HCT116 (cell line): ENCODE measurements around the gene MROH7. TPM values are rescaled to one million over a fixed set of nuclear protein-coding genes. Genes with fewer than 3 reads are reported as not detected.

Experiments used
- ATAC-seq: fragments of 200-7000 bp; cut with Tn5 transposase; 2 replicates; pipeline ENCODE4 v1.9.1; 2020; ENCODE audit warnings: mild to moderate bottlenecking, moderate library complexity
- BruUV-seq: library from RNA; stranded (reverse); fragments of 400-500 nt; replicated peaks from 2 replicates; lab custom pipeline; 2021; lab: Mats Ljungman, UMichigan
- CTCF ChIA-PET: fragments of 300-600 bp; sonication (Branson Sonifier 250); formaldehyde crosslinking; loops from one replicate; lab custom pipeline; 2021; ENCODE audit warnings: antibody characterized with exemption; lab: Charles Lee
- POLR2A ChIA-PET: fragments of 300-600, 350-600 bp; sonication (Branson Sonifier 250); formaldehyde crosslinking; loops from one replicate; lab custom pipeline; 2021; ENCODE audit warnings: antibody characterized with exemption; lab: Charles Lee
- RAD21 ChIA-PET, 2 experiments: fragments of 300-600 bp; sonication (Branson Sonifier 250); formaldehyde crosslinking; loops; one replicate each; lab custom pipeline; 2023; ENCODE audit warnings: low total read pairs in 2 of 2; ENCODE audit not compliant: uncharacterized antibody in 2 of 2, unreplicated experiment in 2 of 2, low non-redundant PET in 1 of 2; lab: Charles Lee
- DNase-seq: peaks from one replicate; pipeline ENCODE4 v3.0.0-alpha.2; 2010; ENCODE audit warnings: low read depth, low spot score
- H2AFZ ChIP-seq: fragments of 200-600 bp; shearing (Covaris generic), sonication (generic); 2 replicates; pipeline ENCODE4 v1.6.1; 2017; ENCODE audit warnings: low read depth, mixed run types, mixed read lengths, antibody characterized with exemption, low read length; ENCODE audit not compliant: poor library complexity, severe bottlenecking
- H3K27ac ChIP-seq: 2 replicates; pipeline ENCODE4 v1.5.1; 2012; ENCODE audit warnings: low read depth, low read length
- H3K27me3 ChIP-seq: fragments of 200-600 bp; sonication (generic); 2 replicates; pipeline ENCODE4 v1.6.1; 2016; ENCODE audit warnings: mixed run types, low read length, mixed read lengths; ENCODE audit not compliant: insufficient read depth
- H3K36me3 ChIP-seq, 2 experiments: fragments of 200-500 bp in 1 of 2; fragments of 200-600 bp in 1 of 2; sonication (Bioruptor generic) in 1 of 2; sonication (generic) in 1 of 2; 2 replicates each; pipeline versions ENCODE4 v1.5.1 to v1.6.1; 2014 to 2016; ENCODE audit warnings: low read length in 2 of 2, inconsistent platforms in 1 of 2, mixed read lengths in 1 of 2, mixed run types in 1 of 2; ENCODE audit not compliant: insufficient read depth in 2 of 2, control insufficient read depth in 1 of 2
- H3K4me1 ChIP-seq, 2 experiments: fragments of 200-600 bp in 1 of 2; sonication (generic) in 1 of 2; 2 replicates each; pipeline versions ENCODE4 v1.5.1 to v1.6.1; 2012 to 2017; ENCODE audit warnings: low read length in 2 of 2, inconsistent platforms in 1 of 2, mild to moderate bottlenecking in 1 of 2, mixed read lengths in 1 of 2, mixed run types in 1 of 2, moderate library complexity in 1 of 2; ENCODE audit not compliant: insufficient read depth in 2 of 2, control insufficient read depth in 1 of 2
- H3K4me2 ChIP-seq: fragments of 200-600 bp; sonication (generic); 2 replicates; pipeline ENCODE4 v1.6.1; 2017; ENCODE audit warnings: mixed run types, low read length, mixed read lengths
- H3K4me3 ChIP-seq, 2 experiments: fragments of 200-600 bp in 1 of 2; sonication (generic) in 1 of 2; replicated peaks in 1 of 2; 2 replicates each; pipeline ENCODE4 v1.5.1; 2011 to 2016; ENCODE audit warnings: low read length in 2 of 2, control low read depth in 1 of 2, low read depth in 1 of 2, mild to moderate bottlenecking in 1 of 2, mixed read lengths in 1 of 2, mixed run types in 1 of 2
- H3K79me2 ChIP-seq: fragments of 200-600 bp; sonication (generic); 2 replicates; pipeline ENCODE4 v1.6.1; 2017; ENCODE audit warnings: mild to moderate bottlenecking, mixed run types, low read length, moderate library complexity, mixed read lengths; ENCODE audit not compliant: insufficient read depth
- H3K9ac ChIP-seq: fragments of 200-600 bp; sonication (generic); 2 replicates; pipeline ENCODE4 v1.6.1; 2016; ENCODE audit warnings: low read length, mixed read lengths
- H3K9me2 ChIP-seq: fragments of 200-600 bp; sonication (generic), shearing (Covaris generic); 2 replicates; pipeline ENCODE4 v1.6.1; 2017; ENCODE audit warnings: mixed run types, mild to moderate bottlenecking, moderate library complexity; ENCODE audit not compliant: insufficient read depth
- H3K9me3 ChIP-seq, 2 experiments: fragments of 200-500 bp in 1 of 2; fragments of 200-600 bp in 1 of 2; sonication (Bioruptor generic) in 1 of 2; sonication (generic) in 1 of 2; 2 replicates each; pipeline ENCODE4 v1.6.1; 2014 to 2017; ENCODE audit warnings: low read length in 2 of 2, mixed read lengths in 2 of 2, inconsistent platforms in 1 of 2, low read depth in 1 of 2, mild to moderate bottlenecking in 1 of 2, mixed run types in 1 of 2, moderate library complexity in 1 of 2; ENCODE audit not compliant: control insufficient read depth in 1 of 2, insufficient read depth in 1 of 2
- H4K20me1 ChIP-seq: fragments of 200-600 bp; sonication (generic), shearing (Covaris generic); 2 replicates; pipeline ENCODE4 v1.6.1; 2017; ENCODE audit warnings: mixed run types, mild to moderate bottlenecking, moderate library complexity; ENCODE audit not compliant: insufficient read depth
- CBX3 ChIP-seq: IDR thresholded peaks from 2 replicates; pipeline ENCODE4 v1.6.1; 2012; ENCODE audit warnings: low read depth
- EGR1 ChIP-seq: IDR thresholded peaks from 2 replicates; pipeline ENCODE4 v1.6.1; 2012; ENCODE audit warnings: low read depth
- ELF1 ChIP-seq: IDR thresholded peaks from 2 replicates; pipeline ENCODE4 v1.6.1; 2012; ENCODE audit warnings: low read depth, borderline replicate concordance
- EZH2 ChIP-seq: fragments of 200-600 bp; sonication (generic); IDR thresholded peaks from 2 replicates; pipeline ENCODE4 v1.6.1; 2017; ENCODE audit warnings: antibody characterized with exemption, mixed run types
- EZH2phosphoT487 ChIP-seq: fragments of 200-600 bp; IDR thresholded peaks from 2 replicates; pipeline ENCODE4 v1.6.1; 2018; ENCODE audit warnings: antibody characterized with exemption, borderline replicate concordance
- FOSL1 ChIP-seq: IDR thresholded peaks from 2 replicates; pipeline ENCODE4 v1.6.1; 2012; ENCODE audit warnings: low read depth
- JUND ChIP-seq: IDR thresholded peaks from 2 replicates; pipeline ENCODE4 v1.6.1; 2012
- POLR2A ChIP-seq: IDR thresholded peaks from 2 replicates; pipeline ENCODE4 v1.7.0; 2011; ENCODE audit warnings: borderline replicate concordance; ENCODE audit not compliant: insufficient read depth, insufficient read length; ENCODE audit errors: extremely low read depth
- POLR2AphosphoS5 ChIP-seq: IDR thresholded peaks from 2 replicates; pipeline ENCODE4 v1.6.1; 2011; ENCODE audit warnings: mild to moderate bottlenecking, low read depth, low read length, moderate library complexity
- RAD21 ChIP-seq: IDR thresholded peaks from 2 replicates; pipeline ENCODE4 v1.6.1; 2012; ENCODE audit warnings: low read depth, mild to moderate bottlenecking
- SIN3A ChIP-seq: IDR thresholded peaks from 2 replicates; pipeline ENCODE4 v1.6.1; 2012; ENCODE audit warnings: low read depth
- SP1 ChIP-seq: IDR thresholded peaks from 2 replicates; pipeline ENCODE4 v1.6.1; 2012; ENCODE audit warnings: low read depth
- TCF7L2 ChIP-seq: IDR thresholded peaks from 2 replicates; pipeline ENCODE4 v1.7.0; 2011; ENCODE audit warnings: borderline replicate concordance, inconsistent platforms; ENCODE audit not compliant: insufficient read depth, insufficient read length; ENCODE audit errors: extremely low read depth
- YY1 ChIP-seq: IDR thresholded peaks from 2 replicates; pipeline ENCODE4 v1.6.1; 2011; ENCODE audit warnings: low read length, low read depth, moderate library complexity, mild to moderate bottlenecking; ENCODE audit not compliant: insufficient replicate concordance; ENCODE audit errors: extremely low read depth
- ZFX ChIP-seq: fragments of 450-650 bp; IDR thresholded peaks from 2 replicates; pipeline ENCODE4 v1.6.1; 2017
- ZNF274 ChIP-seq: fragments of 200-500 bp; sonication (Bioruptor generic); IDR thresholded peaks from 2 replicates; pipeline ENCODE4 v1.6.1; 2014; ENCODE audit warnings: mild to moderate bottlenecking, low read depth, low read length, inconsistent platforms
- intact Hi-C: fragments of 100-400 bp; cut with micrococcal nuclease; formaldehyde crosslinking; loops from 2 replicates; pipeline ENCODE4 v1.10.0; 2022
- total RNA-seq: library from RNA; stranded (reverse); gene quantifications from one replicate; pipeline ENCODE4 v1.2.1, GENCODE V29; 2021; ENCODE audit not compliant: unreplicated experiment
- TF ChIP-seq, protein P1 (sequence below), 3 experiments: fragments of 200-600 bp in 1 of 3; sonication (generic) in 1 of 3; IDR thresholded peaks in 2 of 3; conservative IDR thresholded peaks in 1 of 3; 2 replicates each; pipeline ENCODE4 v1.5.1; 2012 to 2017; ENCODE audit warnings: low read depth in 2 of 3, low read length in 2 of 3, antibody characterized with exemption in 1 of 3, borderline replicate concordance in 1 of 3, control low read depth in 1 of 3, mild to moderate bottlenecking in 1 of 3, mixed read lengths in 1 of 3, mixed run types in 1 of 3, moderate library complexity in 1 of 3; ENCODE audit not compliant: insufficient read depth in 1 of 3
- TF ChIP-seq, protein P2 (sequence below): IDR thresholded peaks from 2 replicates; pipeline ENCODE4 v1.6.1; 2012
- TF ChIP-seq, protein P3 (sequence below): IDR thresholded peaks from 2 replicates; pipeline ENCODE4 v1.6.1; 2012
- TF ChIP-seq, protein P4 (sequence below): IDR thresholded peaks from 2 replicates; pipeline ENCODE4 v1.6.1; 2011; ENCODE audit warnings: mild to moderate bottlenecking, low read length, moderate library complexity; ENCODE audit not compliant: insufficient replicate concordance; ENCODE audit errors: extremely low read depth

The MROH7 gene
- total RNA-seq, 1 experiment from 2014 or later: 1.1 TPM

DNA sequence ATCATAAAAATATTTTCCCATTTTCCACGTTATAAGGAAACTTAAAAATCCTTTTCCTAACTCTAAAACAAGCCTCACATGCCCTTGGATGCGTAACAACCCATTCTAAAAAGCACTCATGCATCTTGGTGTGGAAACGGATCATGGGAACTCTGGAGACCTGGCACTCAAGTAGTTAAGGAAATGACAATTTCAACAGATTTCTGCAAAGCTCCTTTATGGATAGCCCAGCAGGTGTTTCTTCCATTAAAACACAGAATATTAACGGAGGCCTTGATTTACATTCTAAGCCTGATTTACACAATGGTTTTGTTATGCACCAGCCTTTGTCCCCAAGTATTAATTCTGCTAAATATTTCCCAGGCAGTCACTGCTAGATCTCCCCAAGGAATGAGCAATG lies 109.8 kb downstream of the MROH7 start:
- intact Hi-C loops: no loop called here
- RAD21 ChIA-PET: no interaction called here

More for the DNA sequence above, 109.8 kb downstream of the MROH7 start:
- Histone ChIP-seq H3K4me2 (no peak overlapping the region), H3K9me2 (no peaks in the 10 kb centered on the region), H3K36me3 (no peaks in the 10 kb centered on the region), H3K27me3 (no peaks in the 10 kb centered on the region), H3K79me2 (no peaks in the 10 kb centered on the region), H3K27ac (no peak overlapping the region), H2AFZ (no peak overlapping the region), H3K9me3 (no peaks in the 10 kb centered on the region)
- CTCF ChIA-PET: no interaction called here
- no peak for DNase-seq
- POLR2A ChIA-PET: no interaction called here
- TF ChIP-seq ELF1 (no peak), POLR2AphosphoS5 (no peak), YY1 (no peak), EGR1 (no peak), EZH2phosphoT487 (no peak), JUND (no peak), EZH2 (no peak), TCF7L2 (no peak), ZNF274 (no peak), SIN3A (no peak), FOSL1 (no peak), SP1 (no peak), POLR2A (no peak), RAD21 (no peak), ZFX (no peak), CBX3 (no peak)
- TF ChIP-seq, protein P1, sequence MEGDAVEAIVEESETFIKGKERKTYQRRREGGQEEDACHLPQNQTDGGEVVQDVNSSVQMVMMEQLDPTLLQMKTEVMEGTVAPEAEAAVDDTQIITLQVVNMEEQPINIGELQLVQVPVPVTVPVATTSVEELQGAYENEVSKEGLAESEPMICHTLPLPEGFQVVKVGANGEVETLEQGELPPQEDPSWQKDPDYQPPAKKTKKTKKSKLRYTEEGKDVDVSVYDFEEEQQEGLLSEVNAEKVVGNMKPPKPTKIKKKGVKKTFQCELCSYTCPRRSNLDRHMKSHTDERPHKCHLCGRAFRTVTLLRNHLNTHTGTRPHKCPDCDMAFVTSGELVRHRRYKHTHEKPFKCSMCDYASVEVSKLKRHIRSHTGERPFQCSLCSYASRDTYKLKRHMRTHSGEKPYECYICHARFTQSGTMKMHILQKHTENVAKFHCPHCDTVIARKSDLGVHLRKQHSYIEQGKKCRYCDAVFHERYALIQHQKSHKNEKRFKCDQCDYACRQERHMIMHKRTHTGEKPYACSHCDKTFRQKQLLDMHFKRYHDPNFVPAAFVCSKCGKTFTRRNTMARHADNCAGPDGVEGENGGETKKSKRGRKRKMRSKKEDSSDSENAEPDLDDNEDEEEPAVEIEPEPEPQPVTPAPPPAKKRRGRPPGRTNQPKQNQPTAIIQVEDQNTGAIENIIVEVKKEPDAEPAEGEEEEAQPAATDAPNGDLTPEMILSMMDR (IDR thresholded peaks at IDR 0.05 in 2 of 3, conservative IDR thresholded peaks at IDR 0.05 in 1 of 3; ENCODE audit: borderline replicate concordance in 1 of 3, insufficient read depth in 1 of 3, low read depth in 2 of 3, low read length in 2 of 3): no peak
- TF ChIP-seq, protein P2, sequence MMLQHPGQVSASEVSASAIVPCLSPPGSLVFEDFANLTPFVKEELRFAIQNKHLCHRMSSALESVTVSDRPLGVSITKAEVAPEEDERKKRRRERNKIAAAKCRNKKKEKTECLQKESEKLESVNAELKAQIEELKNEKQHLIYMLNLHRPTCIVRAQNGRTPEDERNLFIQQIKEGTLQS: no peak
- TF ChIP-seq, protein P3, sequence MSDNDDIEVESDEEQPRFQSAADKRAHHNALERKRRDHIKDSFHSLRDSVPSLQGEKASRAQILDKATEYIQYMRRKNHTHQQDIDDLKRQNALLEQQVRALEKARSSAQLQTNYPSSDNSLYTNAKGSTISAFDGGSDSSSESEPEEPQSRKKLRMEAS: no peak
- TF ChIP-seq, protein P4, sequence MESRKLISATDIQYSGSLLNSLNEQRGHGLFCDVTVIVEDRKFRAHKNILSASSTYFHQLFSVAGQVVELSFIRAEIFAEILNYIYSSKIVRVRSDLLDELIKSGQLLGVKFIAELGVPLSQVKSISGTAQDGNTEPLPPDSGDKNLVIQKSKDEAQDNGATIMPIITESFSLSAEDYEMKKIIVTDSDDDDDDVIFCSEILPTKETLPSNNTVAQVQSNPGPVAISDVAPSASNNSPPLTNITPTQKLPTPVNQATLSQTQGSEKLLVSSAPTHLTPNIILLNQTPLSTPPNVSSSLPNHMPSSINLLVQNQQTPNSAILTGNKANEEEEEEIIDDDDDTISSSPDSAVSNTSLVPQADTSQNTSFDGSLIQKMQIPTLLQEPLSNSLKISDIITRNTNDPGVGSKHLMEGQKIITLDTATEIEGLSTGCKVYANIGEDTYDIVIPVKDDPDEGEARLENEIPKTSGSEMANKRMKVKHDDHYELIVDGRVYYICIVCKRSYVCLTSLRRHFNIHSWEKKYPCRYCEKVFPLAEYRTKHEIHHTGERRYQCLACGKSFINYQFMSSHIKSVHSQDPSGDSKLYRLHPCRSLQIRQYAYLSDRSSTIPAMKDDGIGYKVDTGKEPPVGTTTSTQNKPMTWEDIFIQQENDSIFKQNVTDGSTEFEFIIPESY: no peak
- TF ChIP-seq, all 23 proteins: peak for 0
- Histone ChIP-seq H3K9ac (no peak overlapping the region), H4K20me1 (no peaks in the 10 kb centered on the region), H3K4me3 (no peak overlapping the region), H3K4me1 (no peaks in the 10 kb centered on the region)
- BruUV-seq: no TSS peak
- no peak for ATAC-seq
